D721Med (cell line): Measurements from ENCODE around the gene NAALADL2.

Experiments used
- DNase-seq: peaks from one replicate; pipeline ENCODE4 v3.0.0; 2011; ENCODE audit warnings: low spot score; ENCODE audit not compliant: insufficient read length
- FAIRE-seq: peaks from 2 replicates; lab custom pipeline; 2011; peaks lifted over from hg19 to GRCh38; lab: Jason Lieb, UNC
- CTCF ChIP-seq: IDR thresholded peaks from 2 replicates; pipeline ENCODE4 v1.5.1; 2012; ENCODE audit warnings: mild to moderate bottlenecking, control low read depth; ENCODE audit not compliant: insufficient read depth; ENCODE audit errors: missing control alignments

Gene NAALADL2

DNA sequence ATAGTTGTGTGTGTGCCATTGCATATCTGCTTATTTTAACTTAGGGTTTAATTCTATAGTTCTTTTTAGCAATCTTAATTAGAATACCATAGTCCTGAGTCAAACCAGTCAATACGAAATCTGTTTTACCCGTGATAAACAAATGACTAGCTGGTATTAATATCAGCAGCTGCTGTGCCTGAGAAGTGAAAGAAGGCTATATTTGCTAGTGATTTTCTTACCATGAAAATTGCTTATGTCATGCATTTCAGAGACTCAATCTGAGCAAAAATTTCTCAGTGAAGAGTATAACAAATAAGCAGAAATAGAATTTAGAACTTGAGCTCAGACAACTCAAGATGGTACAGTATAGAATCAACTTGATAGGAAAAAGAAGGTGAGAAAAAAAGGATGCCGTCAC, 820.4 kb downstream of the NAALADL2 start:
- no peak for TF ChIP-seq CTCF
- FAIRE-seq = no peak
- no peak for DNase-seq

DNA sequence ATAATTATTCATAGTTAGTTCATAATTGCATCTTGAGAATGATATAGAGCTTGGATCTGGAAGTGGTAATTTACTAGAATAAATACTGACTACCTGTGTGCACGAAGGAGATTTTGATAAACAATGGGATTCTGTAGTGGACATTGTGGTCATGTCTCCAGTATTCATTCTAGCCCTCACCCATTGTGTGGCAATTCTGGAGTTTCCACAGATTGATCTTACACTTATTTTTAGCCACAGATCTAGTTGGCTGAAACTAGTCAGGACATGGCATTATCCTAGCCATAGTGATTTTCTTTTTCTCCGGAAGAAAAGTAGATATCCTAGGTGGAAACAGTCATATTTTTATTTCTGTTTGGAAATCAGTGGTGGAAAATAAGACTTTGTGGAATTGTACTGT, 833.1 kb downstream of the NAALADL2 start:
- no peak for FAIRE-seq

DNA sequence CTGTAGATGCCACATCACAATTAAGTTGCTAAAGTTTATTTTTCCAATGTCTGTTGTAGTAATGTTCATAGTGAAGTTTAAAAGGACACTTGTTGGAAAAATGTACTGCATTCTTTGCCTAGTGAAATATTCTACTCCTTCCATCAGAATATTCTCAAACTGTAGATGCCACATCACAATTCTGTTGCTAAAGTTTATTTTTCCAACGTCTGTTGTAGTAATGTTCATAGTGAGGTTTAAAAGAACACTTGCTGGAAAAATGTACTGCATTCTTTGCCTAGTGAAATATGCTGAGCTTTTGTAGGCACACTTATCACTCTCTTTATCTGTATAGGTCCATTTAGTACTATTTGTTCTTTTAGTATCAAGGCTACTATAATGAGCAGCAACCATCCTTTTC, 836.1 kb downstream of the NAALADL2 start:
- FAIRE-seq (no peak), DNase-seq (no peak)
- TF ChIP-seq CTCF = no peak

More for the DNA sequence above, 833.1 kb downstream of the NAALADL2 start:
- TF ChIP-seq CTCF = no peak
- no peak for DNase-seq

DNA sequence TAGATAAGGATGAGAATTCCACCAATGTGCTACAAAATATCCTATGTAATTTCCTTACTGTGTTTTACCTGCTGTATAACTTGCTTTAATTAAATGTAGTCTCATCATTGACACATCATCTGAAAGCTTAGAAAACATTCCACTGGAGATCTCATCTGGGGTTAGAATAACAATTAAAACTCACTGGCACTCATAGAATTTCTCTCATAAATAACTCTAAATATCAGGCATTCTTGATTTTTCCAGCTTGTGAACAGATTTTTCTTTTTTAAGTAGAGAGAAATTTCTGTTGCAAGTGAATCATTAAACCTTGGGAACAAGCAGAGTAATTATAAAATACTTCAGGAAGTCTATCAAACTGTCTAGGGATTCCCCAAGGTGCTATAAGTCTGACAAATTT, 843.8 kb downstream of the NAALADL2 start:
- DNase-seq = no peak

GRCh38 chr3:175704366-175705055, 845.4 kb downstream of the NAALADL2 start:
- TF ChIP-seq CTCF = no peak
- no peak for FAIRE-seq

More for the DNA sequence above, 843.8 kb downstream of the NAALADL2 start:
- no peak for TF ChIP-seq CTCF
- no peak for FAIRE-seq

DNA sequence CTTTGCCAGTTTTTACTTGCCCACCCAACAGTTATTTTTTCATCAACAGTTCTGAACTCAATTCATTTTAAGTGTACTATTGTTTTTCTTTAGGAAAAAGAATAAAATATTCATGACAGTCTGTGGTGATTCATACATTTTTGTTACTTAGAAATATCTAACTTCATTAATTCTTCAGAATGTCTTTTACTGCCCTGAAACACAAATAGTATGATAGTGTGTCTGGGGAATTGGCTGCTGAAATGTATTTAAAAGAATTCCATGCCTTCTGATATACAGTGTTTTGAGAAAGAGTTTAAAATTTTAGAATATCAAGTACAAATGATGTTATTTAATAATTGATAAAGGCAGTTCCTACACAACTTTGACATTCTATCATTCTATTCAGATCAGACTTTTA, 854.1 kb downstream of the NAALADL2 start:
- FAIRE-seq (no peak), DNase-seq (no peak)
- TF ChIP-seq CTCF = no peak

More at GRCh38 chr3:175704366-175705055, 845.4 kb downstream of the NAALADL2 start:
- no peak for DNase-seq

GRCh38 chr3:175716446-175716845, 857.3 kb downstream of the NAALADL2 start:
- TF ChIP-seq CTCF = no peak
- FAIRE-seq (no peak), DNase-seq (no peak)
